HepG2 (cell line): ENCODE measurements around the gene GMFB. TPM values are rescaled to one million over a fixed set of nuclear protein-coding genes. Genes with fewer than 3 reads are reported as not detected.

Experiments used
- ARNT2 ChIP-seq: sonication (generic); formaldehyde crosslinking; IDR thresholded peaks from 2 replicates; pipeline ENCODE4 v1.8.0; 2022; ENCODE audit warnings: mild to moderate bottlenecking, low read depth, missing genetic modification reagents, moderate library complexity
- CAMTA2 ChIP-seq: sonication (generic); formaldehyde crosslinking; IDR thresholded peaks from 2 replicates; pipeline ENCODE4 v1.4.0; 2020; ENCODE audit warnings: mild to moderate bottlenecking, missing genetic modification reagents, borderline replicate concordance
- GABPB1 ChIP-seq: IDR thresholded peaks from 2 replicates; pipeline ENCODE4 v1.6.1; 2016; ENCODE audit warnings: mild to moderate bottlenecking, missing genetic modification reagents, moderate library complexity, missing compliant biosample characterization
- HMG20A ChIP-seq: IDR thresholded peaks from 2 replicates; pipeline ENCODE4 v1.6.1; 2016; ENCODE audit warnings: borderline replicate concordance
- HNRNPL ChIP-seq: fragments of 200-400 bp; formaldehyde crosslinking; IDR thresholded peaks from 2 replicates; pipeline ENCODE4 v1.6.1; 2017; ENCODE audit warnings: mild to moderate bottlenecking, low read depth, low read length
- HOXD1 ChIP-seq: sonication (generic); formaldehyde crosslinking; IDR thresholded peaks from 2 replicates; pipeline ENCODE4 v1.5.0; 2020; ENCODE audit warnings: missing genetic modification reagents
- MTA1 ChIP-seq: sonication (generic); formaldehyde crosslinking; IDR thresholded peaks from 2 replicates; pipeline ENCODE4 v1.4.0; 2020; ENCODE audit warnings: missing genetic modification reagents, mild to moderate bottlenecking, borderline replicate concordance
- NFIB ChIP-seq: sonication (generic); formaldehyde crosslinking; IDR thresholded peaks from 2 replicates; pipeline ENCODE4 v1.9.0; 2021; ENCODE audit warnings: missing genetic modification reagents, mild to moderate bottlenecking, borderline replicate concordance
- NR2F1 ChIP-seq, 2 experiments: fragments of 450-650 bp in 1 of 2; formaldehyde crosslinking in 1 of 2; IDR thresholded peaks; 2 replicates each; pipeline versions ENCODE4 v1.5.0 to v1.6.1; 2016 to 2020; ENCODE audit warnings: mild to moderate bottlenecking in 1 of 2, missing compliant biosample characterization in 1 of 2, missing genetic modification reagents in 1 of 2, moderate library complexity in 1 of 2
- REXO4 ChIP-seq: sonication (generic); formaldehyde crosslinking; IDR thresholded peaks from 2 replicates; pipeline ENCODE4 v1.8.0; 2022; ENCODE audit warnings: missing genetic modification reagents, mild to moderate bottlenecking, borderline replicate concordance
- SAFB2 ChIP-seq: sonication (generic); formaldehyde crosslinking; IDR thresholded peaks from 2 replicates; pipeline ENCODE4 v1.5.1; 2020; ENCODE audit warnings: missing genetic modification reagents, low read depth, mild to moderate bottlenecking, borderline replicate concordance
- TEAD3 ChIP-seq: optimal IDR thresholded peaks from 2 replicates; pipeline ENCODE3; 2016; ENCODE audit warnings: borderline replicate concordance
- XBP1 ChIP-seq: sonication (generic); formaldehyde crosslinking; IDR thresholded peaks from 2 replicates; pipeline ENCODE4 v1.5.0; 2020; ENCODE audit warnings: missing genetic modification reagents
- ZIK1 ChIP-seq: sonication (generic); formaldehyde crosslinking; IDR thresholded peaks from 2 replicates; pipeline ENCODE4 v1.5.0; 2020; ENCODE audit warnings: mild to moderate bottlenecking, low read depth, missing genetic modification reagents, borderline replicate concordance
- ZNF101 ChIP-seq: sonication (generic); formaldehyde crosslinking; IDR thresholded peaks from 2 replicates; pipeline ENCODE4 v1.4.0; 2020; ENCODE audit warnings: mild to moderate bottlenecking, low read depth, missing genetic modification reagents, borderline replicate concordance
- ZNF136 ChIP-seq: sonication (generic); formaldehyde crosslinking; IDR thresholded peaks from 2 replicates; pipeline ENCODE4 v1.8.1; 2022; ENCODE audit warnings: low read depth, mild to moderate bottlenecking, moderate library complexity, missing genetic modification reagents
- ZNF33B ChIP-seq: sonication (generic); formaldehyde crosslinking; IDR thresholded peaks from 2 replicates; pipeline ENCODE4 v1.5.1; 2020; ENCODE audit warnings: mild to moderate bottlenecking, missing genetic modification reagents
- ZNF34 ChIP-seq: sonication (generic); formaldehyde crosslinking; IDR thresholded peaks from 2 replicates; pipeline ENCODE4 v1.4.0; 2020; ENCODE audit warnings: mild to moderate bottlenecking, missing genetic modification reagents, borderline replicate concordance
- ZNF556 ChIP-seq: sonication (generic); formaldehyde crosslinking; IDR thresholded peaks from 2 replicates; pipeline ENCODE4 v1.4.0; 2020; ENCODE audit warnings: mild to moderate bottlenecking, missing genetic modification reagents, borderline replicate concordance
- ZNF615 ChIP-seq: sonication (generic); formaldehyde crosslinking; IDR thresholded peaks from 2 replicates; pipeline ENCODE4 v1.5.0; 2020; ENCODE audit warnings: mild to moderate bottlenecking, missing genetic modification reagents, borderline replicate concordance
- polyA plus RNA-seq, 8 experiments: library from polyadenylated mRNA; depleted of rRNA in 3 of 8; stranded (reverse) in 7 of 8; unstranded in 1 of 8; fragments of >200 nt; fragmentation: Illumina TruSeq in 4 of 8; extraction: Trizol in 4 of 8; gene quantifications; 2 replicates each; pipeline versions ENCODE4 v1.2.1 to v1.2.3, GENCODE V29; 2011 to 2016; ENCODE audit warnings: low read depth in 4 of 8, missing spikeins in 1 of 8, mixed read lengths in 1 of 8; ENCODE audit not compliant: insufficient read depth in 1 of 8
- total RNA-seq, 5 experiments: library from RNA; depleted of rRNA; stranded (reverse); fragments of >200 nt; fragmentation: Illumina TruSeq; extraction: Trizol; gene quantifications; 2 replicates each; pipeline ENCODE4 v1.2.3, GENCODE V29; 2016; ENCODE audit warnings: low read depth in 1 of 5
- TF ChIP-seq, protein P1 (sequence below): sonication (generic); formaldehyde crosslinking; IDR thresholded peaks from 2 replicates; pipeline ENCODE4 v1.4.0; 2020; ENCODE audit warnings: mild to moderate bottlenecking, missing genetic modification reagents
- TF ChIP-seq, protein P2 (sequence below): sonication (generic); formaldehyde crosslinking; IDR thresholded peaks from 2 replicates; pipeline ENCODE4 v1.8.1; 2023; ENCODE audit warnings: mild to moderate bottlenecking, inconsistent platforms, moderate library complexity, missing genetic modification reagents, borderline replicate concordance
- TF ChIP-seq, protein P3 (sequence below): sonication (generic); formaldehyde crosslinking; IDR thresholded peaks from 2 replicates; pipeline ENCODE4 v1.5.0; 2020; ENCODE audit warnings: missing genetic modification reagents, mild to moderate bottlenecking, borderline replicate concordance
- TF ChIP-seq, protein P4 (sequence below): IDR thresholded peaks from 2 replicates; pipeline ENCODE4 v1.6.1; 2018; ENCODE audit warnings: missing genetic modification reagents, mild to moderate bottlenecking, missing compliant biosample characterization
- TF ChIP-seq, protein P5 (sequence below): sonication (generic); formaldehyde crosslinking; IDR thresholded peaks from 2 replicates; pipeline ENCODE4 v1.4.0; 2020; ENCODE audit warnings: missing genetic modification reagents

GMFB gene
- total and polyA plus RNA-seq, 2 of the 13 experiments (the other 11 are each of a cell fraction or from before 2014, with no cell fraction given): 17.3 to 68.2 TPM

DNA sequence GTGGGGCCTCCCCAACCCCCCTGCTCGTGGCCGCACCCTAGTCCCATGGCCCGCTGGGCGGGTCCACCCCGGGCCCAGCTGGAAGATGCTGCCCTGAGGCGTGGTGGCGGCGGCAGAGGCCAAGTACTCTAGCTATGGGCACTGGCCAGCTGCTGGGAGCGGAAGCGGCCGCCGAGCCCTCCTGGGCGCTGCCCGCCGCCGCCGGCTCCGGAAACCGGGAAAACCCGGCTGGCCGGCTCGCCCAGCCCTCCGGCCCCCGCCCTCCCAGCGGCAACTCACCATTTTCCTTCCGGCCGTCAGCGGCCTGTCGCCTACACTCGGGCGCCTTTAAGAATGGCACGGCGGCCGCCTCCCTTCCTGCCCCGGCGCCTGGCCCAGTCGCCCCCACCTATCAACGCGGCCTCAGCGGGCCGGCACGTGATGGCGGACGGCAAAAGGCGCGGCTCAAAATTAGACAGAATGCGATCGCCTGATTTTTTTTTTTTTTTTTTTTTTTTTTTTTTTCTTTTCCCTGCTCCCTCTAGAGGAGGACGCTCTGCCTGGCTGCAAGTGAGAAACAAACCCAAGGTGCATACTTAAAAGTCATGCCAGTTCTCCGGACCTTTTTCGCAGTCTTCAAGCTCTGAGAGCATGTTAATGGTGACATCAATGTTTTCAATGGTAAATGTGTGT is at the start of gene GMFB (continued):
- peak; percentile 74 for TF ChIP-seq HNRNPL
- TF ChIP-seq ZNF136 (CRISPR knock-in tag): no peak
- 0 out of 2 replicates have a peak, but pooled peaks have one; percentile 70 for TF ChIP-seq ZNF34 (CRISPR knock-in tag)
- no peak for TF ChIP-seq NR2F1 (CRISPR knock-in tag; IDR thresholded peaks at IDR 0.05)
- TF ChIP-seq ZNF615 (CRISPR knock-in tag): no peak
- no peak for TF ChIP-seq HMG20A (CRISPR knock-in tag)
- no peak for TF ChIP-seq XBP1
- peak; percentile 89 for TF ChIP-seq GABPB1 (CRISPR knock-in tag)
- TF ChIP-seq MTA1 (CRISPR knock-in tag): peak; percentile 57; the same call in 1 of the 2 replicates
- TF ChIP-seq TEAD3 (CRISPR knock-in tag): no peak
- TF ChIP-seq, protein P1, sequence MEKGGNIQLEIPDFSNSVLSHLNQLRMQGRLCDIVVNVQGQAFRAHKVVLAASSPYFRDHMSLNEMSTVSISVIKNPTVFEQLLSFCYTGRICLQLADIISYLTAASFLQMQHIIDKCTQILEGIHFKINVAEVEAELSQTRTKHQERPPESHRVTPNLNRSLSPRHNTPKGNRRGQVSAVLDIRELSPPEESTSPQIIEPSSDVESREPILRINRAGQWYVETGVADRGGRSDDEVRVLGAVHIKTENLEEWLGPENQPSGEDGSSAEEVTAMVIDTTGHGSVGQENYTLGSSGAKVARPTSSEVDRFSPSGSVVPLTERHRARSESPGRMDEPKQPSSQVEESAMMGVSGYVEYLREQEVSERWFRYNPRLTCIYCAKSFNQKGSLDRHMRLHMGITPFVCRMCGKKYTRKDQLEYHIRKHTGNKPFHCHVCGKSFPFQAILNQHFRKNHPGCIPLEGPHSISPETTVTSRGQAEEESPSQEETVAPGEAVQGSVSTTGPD (CRISPR knock-in tag): no peak
- TF ChIP-seq ZNF101 (CRISPR knock-in tag): no peak
- TF ChIP-seq, protein P2, sequence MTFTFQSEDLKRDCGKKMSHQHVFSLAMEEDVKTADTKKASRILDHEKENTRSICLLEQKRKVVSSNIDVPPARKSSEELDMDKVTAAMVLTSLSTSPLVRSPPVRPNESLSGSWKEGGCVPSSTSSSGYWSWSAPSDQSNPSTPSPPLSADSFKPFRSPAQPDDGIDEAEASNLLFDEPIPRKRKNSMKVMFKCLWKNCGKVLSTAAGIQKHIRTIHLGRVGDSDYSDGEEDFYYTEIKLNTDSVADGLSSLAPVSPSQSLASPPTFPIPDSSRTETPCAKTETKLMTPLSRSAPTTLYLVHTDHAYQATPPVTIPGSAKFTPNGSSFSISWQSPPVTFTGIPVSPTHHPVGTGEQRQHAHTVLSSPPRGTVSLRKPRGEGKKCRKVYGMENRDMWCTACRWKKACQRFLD (CRISPR knock-in tag): peak; percentile 53; the same call in 1 of the 2 replicates
- TF ChIP-seq HOXD1 (CRISPR knock-in tag): no peak
- TF ChIP-seq ZNF556 (CRISPR knock-in tag): no peak; the same call in 1 of the 2 replicates
- TF ChIP-seq SAFB2: no peak
- no peak for TF ChIP-seq NFIB (CRISPR knock-in tag)
- TF ChIP-seq, protein P3, sequence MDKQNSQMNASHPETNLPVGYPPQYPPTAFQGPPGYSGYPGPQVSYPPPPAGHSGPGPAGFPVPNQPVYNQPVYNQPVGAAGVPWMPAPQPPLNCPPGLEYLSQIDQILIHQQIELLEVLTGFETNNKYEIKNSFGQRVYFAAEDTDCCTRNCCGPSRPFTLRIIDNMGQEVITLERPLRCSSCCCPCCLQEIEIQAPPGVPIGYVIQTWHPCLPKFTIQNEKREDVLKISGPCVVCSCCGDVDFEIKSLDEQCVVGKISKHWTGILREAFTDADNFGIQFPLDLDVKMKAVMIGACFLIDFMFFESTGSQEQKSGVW: no peak
- no peak for TF ChIP-seq ARNT2 (CRISPR knock-in tag)
- TF ChIP-seq CAMTA2: no peak
- TF ChIP-seq, protein P4, sequence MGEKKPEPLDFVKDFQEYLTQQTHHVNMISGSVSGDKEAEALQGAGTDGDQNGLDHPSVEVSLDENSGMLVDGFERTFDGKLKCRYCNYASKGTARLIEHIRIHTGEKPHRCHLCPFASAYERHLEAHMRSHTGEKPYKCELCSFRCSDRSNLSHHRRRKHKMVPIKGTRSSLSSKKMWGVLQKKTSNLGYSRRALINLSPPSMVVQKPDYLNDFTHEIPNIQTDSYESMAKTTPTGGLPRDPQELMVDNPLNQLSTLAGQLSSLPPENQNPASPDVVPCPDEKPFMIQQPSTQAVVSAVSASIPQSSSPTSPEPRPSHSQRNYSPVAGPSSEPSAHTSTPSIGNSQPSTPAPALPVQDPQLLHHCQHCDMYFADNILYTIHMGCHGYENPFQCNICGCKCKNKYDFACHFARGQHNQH: peak; percentile 63; the same call in 1 of the 2 replicates
- TF ChIP-seq REXO4 (CRISPR knock-in tag): no peak
- 0 out of 2 replicates have a peak, but pooled peaks have one; percentile 11 for TF ChIP-seq ZNF33B (CRISPR knock-in tag)
- TF ChIP-seq ZIK1: peak; percentile 52; the same call in 1 of the 2 replicates
- TF ChIP-seq, protein P5, sequence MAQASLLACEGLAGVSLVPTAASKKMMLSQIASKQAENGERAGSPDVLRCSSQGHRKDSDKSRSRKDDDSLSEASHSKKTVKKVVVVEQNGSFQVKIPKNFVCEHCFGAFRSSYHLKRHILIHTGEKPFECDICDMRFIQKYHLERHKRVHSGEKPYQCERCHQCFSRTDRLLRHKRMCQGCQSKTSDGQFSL (CRISPR knock-in tag): no peak
